GM19239 (cell line): Measurements from ENCODE around the gene RGMA.
A peak's percentile ranks its signal among the peaks of the same experiment; 100 is the strongest.

Experiments
- DNase-seq: peaks from one replicate; pipeline ENCODE4 v3.0.0; 2011; ENCODE audit warnings: low spot score; ENCODE audit not compliant: insufficient read length
- FAIRE-seq: peaks from 2 replicates; lab custom pipeline; 2011; peaks lifted over from hg19 to GRCh38; lab: Jason Lieb, UNC

Gene RGMA

DNA sequence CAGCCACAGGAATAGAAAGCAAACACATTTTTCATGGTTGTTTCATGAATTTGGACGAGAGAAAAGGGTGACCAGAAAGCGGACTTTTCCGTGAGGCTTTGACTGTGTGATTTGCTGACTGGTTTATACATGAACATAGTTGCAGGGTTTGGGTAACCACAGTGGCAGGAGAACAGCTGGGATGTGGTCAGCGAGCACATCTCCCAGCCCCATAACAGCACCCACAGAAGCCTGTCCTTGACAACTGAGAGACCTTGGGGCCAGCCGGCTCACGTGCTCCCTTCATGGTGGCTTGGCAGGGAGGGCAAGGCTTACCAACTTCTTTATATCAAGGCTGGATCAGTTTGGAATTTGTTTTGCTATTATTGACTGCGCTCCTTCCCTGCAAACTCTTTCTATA, 13.2 kb upstream of the RGMA start:
- FAIRE-seq (no peak), DNase-seq (no peak)

DNA sequence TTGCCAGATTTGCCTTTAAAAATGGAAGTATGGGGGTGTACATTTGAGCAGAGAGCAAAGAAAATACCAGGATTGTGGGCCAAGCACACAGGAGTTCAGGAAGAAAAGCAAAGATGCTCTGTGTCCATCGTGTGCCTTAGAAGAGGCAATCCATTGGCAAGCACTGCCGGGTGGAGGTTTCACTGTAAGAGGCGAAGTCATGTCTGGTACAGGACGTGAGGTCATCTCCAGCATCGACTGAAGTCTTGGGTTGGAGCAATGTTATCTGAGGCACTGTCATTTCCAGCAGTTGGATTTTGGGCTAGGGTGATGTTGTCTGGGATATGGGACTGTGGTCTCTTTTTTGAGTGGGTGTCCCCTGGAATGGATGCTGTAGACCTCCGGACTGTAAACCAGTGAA, 4.8 kb upstream of the RGMA start:
- FAIRE-seq: no peak
- no peak for DNase-seq

DNA sequence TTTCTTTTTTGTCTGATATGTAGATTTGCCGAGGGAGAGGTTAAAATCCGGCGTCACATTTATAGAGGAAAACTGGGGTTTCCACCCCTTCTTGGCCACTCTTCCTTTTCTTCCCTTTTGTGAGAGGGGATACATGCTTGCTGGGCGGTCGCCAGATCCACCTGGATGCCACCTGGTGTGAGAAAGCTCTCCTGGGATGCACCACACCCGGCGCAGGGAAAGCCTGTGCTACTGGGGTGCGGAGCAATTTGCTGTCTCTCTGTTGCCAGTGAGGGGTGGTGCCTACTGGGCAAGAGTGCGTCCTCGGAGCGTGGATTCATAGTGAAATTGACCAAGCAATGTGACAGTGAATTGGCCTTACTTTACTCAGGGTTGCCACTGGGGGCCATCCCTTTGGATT, 2.5 kb upstream of the RGMA start:
- no peak for DNase-seq
- no peak for FAIRE-seq

DNA sequence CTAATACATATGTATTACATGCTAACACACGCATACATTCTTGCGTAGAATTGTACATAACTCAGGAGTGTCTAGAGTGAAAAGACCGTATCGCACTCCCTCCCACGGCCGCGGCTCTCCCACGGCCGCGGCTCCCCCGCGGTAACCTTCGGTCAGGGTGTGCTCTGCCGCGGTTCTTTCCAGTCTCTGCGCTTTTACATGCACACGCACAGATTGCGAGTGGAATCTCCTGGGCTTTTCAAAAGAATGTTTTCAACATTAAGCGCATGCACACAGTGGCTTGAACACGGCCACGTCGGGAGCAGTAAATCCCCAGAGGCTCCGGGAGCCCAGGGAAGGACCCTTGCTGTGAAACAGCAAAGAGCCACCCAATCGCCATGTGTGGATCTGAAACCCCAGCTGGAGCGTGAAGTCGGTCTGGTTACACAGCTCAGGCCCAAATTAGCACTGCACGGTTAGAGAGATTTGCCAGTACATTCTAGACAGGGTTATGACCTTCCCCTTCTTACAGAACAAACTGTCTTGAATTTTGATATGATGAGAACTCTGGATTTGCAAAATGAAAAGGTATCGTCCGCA, 805 bp upstream of the RGMA start:
- DNase-seq (no peak), FAIRE-seq (no peak)

DNA sequence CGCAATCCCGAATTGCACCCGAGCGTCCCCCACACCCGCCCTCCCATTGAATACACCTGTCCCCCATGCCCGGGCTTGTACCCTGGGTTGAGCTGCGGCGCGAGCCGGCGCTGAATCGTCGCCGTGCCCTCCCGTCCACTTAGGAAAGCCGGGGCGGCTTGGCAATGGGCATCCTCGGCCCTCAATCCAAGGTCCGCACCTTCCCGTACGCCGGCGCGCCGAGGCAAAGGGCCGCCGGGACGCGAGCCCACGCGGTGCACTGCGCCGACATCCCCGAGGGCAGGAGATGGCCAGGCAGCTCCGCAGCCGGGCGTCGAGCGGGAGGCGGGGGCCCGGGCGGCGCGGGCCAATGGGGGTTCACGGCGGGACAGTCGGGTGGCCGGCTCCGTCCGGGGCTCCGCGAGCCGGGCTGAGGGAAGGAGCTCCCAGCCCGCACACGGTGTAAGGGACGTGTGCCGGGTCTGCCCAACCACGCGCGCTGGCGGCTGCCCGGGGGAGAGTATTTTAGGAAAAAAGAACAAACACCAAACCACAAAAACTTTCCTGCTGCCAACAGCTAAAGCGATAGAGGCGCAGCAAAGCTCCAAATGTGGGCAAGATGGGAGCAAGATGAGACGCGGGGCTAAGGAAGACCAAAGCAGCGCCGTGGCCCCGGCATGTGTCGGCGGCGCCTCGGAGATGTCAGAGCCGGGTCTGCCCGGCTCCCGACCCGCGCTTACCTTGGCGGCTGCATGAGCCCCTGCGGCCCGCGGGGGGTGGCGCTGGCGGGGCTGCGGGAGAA, 621 bp downstream of the RGMA start:
- no peak for FAIRE-seq
- DNase-seq: no peak

DNA sequence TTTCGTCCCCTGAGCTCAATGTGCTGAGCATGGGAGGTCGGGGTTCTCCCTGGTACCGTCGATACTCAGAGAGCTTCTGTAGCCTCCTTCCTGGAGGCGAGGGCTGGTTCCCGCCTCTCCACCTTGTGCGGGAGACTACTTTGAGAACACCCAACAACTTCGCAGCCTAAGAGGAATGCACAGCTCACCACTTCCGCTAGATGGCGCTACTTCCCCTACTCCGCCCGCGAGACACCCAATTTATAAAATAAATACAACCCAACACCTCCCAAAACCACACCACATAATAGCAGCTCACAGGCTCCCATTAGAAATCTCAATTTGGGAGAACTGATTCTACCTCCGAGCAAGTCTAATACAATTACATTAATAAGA, 1.2 kb downstream of the RGMA start:
- peak; percentile 56 for FAIRE-seq

DNA sequence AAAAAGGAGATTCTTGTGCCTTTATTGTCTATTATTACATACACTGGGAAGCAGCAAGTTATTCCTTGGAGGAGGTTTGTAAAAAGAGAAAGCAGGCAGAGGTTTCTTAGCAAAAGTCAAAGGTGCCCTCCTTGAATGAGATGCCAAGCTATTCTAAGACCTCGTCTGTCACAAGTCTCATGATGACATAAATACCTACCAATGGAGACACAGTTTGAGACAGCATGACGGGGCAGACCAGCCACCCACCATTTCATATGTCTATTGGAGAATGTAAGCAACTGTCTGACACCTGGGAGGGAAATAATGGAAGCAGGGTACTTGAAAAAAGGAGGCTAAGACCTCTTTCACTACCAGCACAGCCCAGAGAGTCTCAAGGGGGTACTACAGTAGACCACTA, 2.2 kb downstream of the RGMA start:
- FAIRE-seq (no peak), DNase-seq (no peak)

More for the DNA sequence above, 1.2 kb downstream of the RGMA start:
- DNase-seq: peak; percentile 91

DNA sequence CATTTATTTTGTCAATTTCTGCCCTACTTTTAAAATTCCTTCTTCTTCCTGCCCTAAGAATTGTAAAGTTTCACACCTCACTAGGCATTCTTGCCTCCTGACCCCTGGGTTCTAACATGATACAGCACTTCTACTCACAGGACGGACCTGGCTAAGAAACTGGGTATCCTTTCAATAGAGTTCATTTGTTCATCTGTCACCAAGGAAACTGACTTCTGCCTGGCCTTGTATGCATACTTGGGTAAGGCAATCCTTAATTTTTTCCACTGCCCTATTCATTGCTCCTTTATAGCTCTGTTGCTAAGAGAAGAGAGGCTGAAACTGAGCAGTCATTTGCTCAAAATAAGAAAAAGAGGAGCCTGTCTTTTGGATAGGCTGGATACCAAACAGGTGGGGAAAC, 3.3 kb downstream of the RGMA start:
- no peak for FAIRE-seq
- no peak for DNase-seq

DNA sequence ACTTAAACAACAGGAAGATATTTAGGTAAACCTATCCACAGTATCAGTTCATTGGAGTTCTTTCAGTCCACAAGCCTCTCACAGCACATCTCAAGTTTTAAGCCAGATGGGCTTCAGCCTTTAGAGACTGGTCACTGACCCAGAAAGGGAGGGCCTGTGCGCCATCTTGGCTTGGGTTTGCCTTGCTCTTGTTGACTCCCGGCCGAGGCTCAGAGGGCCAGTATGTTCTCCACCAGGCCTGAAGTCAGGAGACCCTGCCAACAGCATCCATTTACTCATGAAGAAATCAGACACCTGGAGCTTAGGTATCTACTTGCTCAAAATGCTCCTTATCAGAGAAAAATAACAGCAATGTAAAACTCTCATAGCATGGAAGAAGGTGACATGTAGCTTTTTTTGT, 6.2 kb downstream of the RGMA start:
- no peak for FAIRE-seq
- no peak for DNase-seq

DNA sequence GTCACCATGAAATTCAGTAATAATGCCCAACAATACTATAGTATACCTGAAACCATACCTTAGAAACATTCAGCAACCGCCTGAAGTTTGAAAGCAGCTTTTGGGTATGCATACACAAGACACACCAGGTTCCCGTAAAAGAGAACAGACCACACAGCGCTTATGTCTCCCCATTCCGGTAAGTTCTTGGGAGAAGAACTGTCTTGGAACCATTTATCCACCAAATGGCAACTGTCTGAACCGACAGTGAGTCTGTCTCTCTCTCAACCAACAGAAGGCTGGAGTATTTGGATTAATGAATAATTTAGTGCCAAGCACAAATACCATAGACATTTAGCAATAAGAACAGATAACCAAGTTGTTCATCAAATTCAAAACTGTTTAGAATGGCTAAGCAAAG, 7.6 kb downstream of the RGMA start:
- FAIRE-seq (no peak), DNase-seq (no peak)

DNA sequence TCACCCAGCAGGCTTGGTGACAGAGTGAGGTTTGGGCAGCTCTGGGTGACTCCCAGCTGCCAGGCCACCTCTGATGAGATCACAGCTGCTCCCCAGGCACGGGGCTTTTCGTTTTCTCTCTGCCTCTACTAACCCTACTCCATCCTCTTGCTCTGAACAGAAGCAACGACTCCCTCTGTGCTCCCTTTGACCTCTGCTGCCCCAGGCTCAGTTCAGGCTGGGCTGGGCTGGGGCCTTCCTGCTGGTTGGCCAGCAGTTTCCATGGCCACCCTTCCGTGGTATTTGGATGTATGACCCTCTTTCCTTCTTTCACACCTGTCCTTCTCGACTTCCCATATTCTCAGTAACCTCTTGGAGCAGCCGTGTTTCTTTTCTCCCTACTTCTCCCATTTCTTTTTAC, 8.6 kb downstream of the RGMA start:
- DNase-seq: no peak
- FAIRE-seq: no peak

DNA sequence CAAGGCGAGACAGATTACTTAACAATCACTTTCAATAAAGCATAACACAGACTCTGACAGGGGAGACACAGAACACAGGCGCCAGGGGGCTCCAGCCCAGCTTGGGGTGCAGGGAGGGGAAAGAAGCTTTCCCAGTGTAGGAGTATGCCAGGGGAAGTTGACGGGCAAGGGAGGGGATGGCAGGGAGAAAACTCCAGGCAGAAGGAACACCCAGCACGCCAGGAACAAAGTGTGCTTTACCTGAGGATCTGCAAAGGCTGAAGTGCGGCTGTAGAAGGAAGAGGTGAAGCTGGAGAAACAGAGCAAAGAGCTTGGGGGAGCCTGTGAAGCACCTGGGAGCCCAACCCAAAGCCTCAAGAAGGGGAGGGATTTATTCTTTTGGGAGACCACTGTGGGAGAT, 12.1 kb downstream of the RGMA start:
- no peak for DNase-seq
- FAIRE-seq: no peak

DNA sequence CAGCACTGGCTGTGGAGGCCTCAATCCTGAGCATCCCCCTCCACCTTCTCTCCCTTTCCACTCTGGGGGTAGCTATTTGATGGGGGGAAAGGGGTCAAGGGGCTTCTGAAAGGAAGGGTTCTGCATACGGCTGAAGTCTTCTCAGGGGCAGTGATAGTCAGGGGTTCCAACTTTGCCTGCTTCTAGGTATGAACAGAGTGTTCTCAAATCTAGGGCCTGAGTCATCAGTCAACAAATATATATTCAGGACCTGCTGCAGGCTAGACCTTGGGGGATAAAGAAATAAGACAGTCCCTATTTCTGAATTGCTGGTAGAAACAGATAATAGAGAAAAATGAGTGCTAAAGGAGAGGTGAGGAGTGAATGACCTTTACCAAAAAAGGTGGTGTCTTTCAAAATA, 12.8 kb downstream of the RGMA start:
- DNase-seq (no peak), FAIRE-seq (no peak)

DNA sequence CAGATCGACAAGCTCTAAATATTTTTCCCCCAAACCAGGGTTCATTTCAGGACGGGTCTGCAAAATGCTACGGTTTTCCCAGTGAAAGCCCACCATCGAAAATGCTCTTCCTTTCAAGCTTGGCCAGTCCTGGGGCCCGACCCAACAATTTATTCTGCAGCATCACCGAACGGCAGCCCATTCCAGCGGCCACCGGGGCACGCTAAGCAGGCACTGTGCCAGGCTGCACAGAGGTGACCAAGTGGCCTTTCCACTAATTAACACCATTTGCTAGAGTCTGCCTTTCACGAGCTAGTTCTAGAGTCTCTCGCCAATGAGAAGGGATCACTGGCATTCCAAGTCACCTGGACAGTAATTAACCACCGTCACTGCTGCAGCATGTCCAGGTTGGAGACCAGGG, 14.4 kb downstream of the RGMA start:
- DNase-seq: no peak
- FAIRE-seq: no peak

DNA sequence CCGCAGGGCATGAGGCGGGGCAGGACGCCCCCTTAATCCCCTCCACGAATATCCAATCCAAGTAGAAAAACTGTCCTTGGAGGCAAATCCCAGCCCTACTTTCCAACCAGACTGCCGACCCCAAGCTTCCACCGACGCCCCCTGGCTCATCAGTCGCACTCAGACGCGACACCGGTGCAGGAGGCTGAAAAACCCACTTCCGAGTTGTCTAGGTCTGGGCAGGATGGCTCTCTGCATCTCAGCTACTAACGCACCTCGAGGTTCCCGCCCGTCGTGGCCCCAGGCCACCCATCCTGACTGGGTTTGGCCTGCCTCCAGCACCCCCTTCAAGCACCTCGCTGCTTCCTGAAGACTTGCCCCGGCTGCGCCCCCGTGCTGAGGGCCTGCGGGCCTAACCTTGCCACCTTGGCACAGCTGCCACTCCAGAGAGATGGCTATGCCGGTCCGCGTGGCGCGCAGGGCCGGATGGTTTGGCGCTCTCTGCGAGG, 15.5 kb downstream of the RGMA start:
- no peak for DNase-seq
- FAIRE-seq: no peak

DNA sequence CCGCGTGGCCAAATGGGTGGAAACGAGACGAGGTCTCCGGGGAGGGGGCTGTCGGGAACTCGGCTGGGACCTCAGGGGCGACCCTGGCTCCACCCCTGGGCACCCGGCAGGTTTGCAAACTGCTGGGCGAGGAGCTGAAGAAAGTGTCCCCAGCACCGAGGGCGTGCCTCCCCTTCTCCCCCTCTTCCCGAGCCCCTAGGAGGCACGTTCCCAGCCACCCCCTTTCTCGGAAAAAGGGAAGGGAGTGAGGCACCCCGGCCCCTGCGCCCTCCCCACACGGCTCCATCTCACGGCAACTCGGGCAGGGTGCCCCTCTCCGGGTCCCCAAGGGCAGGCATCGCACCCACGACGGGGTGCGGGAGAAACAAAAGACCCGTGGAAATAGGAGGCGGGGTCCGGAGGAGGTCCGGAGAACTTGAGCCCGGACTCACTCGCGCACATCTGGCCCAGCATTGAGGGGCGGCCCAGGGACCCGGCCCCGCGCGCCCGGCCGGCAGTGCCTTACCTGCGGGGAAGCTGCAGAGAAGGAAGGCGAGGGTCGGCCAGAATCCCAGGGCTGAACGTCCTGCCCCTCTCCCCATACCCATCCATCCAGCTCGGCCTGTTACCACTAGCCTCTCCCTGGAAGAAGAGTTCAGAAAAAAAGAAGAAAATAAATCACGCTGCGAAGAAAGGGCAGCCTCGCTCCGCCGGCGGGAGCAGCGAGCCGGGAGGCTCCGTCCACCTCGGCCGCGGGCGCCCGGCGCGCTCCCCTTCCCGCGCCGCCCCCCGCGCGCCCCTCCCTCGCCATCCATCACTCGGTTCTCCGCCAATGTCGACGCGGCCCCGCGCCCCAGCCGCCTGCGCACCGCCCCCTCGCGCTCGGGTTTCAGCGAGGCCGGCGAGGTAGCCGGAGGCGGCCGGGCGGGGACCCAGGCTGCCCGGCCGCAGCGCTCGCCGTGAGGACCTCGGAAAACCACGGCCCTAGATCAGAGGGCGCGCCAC, 16.3 kb downstream of the RGMA start:
- no peak for FAIRE-seq
- DNase-seq: no peak

DNA sequence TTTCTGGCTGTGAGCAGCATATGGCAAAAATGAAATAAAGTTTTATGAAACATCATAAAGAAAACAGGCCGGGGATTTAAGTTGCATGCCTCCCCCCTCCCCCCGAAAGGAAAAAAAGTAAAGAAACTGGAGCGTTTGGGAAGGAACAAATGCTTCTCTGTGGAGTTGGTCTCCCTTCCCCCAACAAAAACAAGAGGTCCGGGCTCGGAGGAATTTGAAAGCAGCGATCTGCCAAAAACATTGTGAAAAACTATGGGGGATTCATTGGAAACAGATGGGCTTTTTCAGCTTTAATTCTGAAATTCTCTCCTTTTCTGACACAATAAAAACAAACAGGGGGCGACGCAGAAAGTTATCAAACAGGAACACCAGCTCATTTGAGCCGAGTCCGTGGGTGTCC, 17.0 kb downstream of the RGMA start:
- no peak for DNase-seq
- FAIRE-seq: no peak

DNA sequence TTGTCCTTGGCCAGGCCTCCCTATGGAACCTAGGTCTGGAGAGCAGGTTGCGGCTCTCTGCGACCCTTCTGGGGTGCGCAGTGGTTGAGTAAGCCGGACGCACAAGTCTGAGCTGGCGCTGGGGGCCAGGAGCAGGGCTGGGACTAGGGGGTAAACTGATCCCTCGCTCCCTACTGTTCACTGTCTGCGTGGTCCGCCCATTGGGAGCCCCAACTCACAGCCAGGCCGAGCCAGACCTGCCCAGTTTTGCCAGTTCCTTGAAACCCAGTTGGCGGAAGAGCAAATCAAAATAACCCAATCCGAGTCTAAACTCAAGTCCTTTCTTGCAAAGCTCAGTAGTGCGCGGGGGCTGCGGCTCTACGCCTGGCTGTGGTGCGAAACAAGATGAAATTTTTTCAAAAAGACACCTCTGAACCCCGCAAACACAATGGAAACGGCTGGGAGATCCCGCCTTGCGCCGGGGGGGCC, 17.5 kb downstream of the RGMA start:
- no peak for FAIRE-seq

DNA sequence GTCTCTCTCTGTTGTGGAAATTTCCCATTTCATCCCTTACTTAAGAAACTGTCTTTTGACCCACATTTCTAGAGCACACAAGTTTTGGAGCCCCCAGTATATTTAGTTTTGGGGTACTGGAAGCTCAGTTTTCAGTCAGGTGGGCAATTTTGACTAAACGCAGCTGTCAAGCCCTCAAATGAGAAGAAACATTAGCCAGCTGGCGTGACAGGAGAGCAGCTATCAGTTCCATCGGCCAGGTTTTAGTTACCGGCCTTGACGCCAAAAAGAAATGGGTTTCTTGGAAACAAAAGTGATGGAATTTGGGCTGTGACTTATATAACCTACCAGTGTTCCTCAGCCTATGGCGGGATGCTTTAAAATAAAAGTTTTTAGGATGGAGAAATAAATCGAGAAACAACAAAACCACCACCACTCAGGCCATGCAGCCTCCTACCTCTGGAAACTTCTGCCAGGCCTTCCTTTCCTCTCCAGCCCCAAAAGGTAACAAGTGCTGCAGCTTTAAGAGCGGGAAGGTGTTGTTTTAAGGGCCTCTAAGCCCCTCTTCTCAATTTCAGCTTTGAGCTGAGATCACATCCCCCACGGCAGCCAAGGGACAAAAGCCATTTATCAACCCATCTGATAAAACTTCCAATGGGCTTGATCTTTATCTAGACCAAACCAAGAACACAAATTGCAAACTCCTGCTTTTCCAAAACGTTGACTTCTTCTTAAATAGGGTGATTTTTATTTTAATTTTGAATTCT, 18.3 kb downstream of the RGMA start:
- DNase-seq: no peak

More for the DNA sequence above, 17.5 kb downstream of the RGMA start:
- DNase-seq: no peak

DNA sequence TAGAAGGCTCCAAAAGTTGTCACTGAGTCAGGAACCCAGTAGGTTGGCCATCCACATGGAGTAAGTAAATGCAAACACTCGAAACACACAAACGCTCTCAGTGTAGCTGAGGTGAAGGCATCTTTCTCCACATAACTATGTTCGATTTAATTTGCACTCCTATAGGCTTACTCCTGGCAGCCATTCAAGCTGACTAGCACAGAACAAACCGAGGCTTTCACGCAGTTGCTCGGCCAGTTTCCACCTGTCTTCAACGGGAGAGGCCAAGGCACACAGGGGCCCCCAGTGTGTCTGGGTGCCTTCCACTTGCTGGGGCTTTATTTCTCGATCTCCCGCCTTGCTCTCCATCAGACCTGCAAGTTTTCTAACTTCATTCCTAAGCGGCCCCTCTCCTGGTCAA, 18.9 kb downstream of the RGMA start:
- FAIRE-seq (no peak), DNase-seq (no peak)

More for the DNA sequence above, 18.3 kb downstream of the RGMA start:
- FAIRE-seq: no peak
